Posterior cingulate gyrus (tissue), 11 donors: ENCODE data around the gene ATP6V1G3.
"Not testable (repeated sequence)": the region's sequence is repeated elsewhere in the genome, so short reads cannot be mapped to it uniquely, and the experiment has no call there.

Experiments used
- DNase-seq, 10 donors: peaks; one replicate each; pipeline versions ENCODE4 v3.0.0 to v3.0.0-alpha.2; 2020 to 2021; ENCODE audit warnings: mixed read lengths in 3 of 10
- intact Hi-C: fragments of 100-400 bp; cut with DNase I; formaldehyde crosslinking; loops from one replicate; pipeline ENCODE4 v1.15.1; 2023

The ATP6V1G3 gene

DNA sequence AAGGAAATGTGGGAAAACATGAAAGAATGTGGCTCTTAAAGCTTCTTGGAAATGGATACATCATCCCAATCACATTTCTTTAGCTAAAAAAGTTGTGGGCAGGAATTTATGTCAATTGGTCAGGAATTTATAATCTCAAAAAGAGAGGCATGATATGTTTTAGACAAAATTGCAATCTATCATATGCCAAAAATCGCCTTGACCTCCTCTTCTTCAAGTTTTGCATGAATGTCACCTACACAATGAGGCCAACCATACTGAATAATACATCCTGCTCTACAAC is 42.4 kb downstream of the ATP6V1G3 start:
- intact Hi-C loops: no loop called here
- DNase-seq: no peak

DNA sequence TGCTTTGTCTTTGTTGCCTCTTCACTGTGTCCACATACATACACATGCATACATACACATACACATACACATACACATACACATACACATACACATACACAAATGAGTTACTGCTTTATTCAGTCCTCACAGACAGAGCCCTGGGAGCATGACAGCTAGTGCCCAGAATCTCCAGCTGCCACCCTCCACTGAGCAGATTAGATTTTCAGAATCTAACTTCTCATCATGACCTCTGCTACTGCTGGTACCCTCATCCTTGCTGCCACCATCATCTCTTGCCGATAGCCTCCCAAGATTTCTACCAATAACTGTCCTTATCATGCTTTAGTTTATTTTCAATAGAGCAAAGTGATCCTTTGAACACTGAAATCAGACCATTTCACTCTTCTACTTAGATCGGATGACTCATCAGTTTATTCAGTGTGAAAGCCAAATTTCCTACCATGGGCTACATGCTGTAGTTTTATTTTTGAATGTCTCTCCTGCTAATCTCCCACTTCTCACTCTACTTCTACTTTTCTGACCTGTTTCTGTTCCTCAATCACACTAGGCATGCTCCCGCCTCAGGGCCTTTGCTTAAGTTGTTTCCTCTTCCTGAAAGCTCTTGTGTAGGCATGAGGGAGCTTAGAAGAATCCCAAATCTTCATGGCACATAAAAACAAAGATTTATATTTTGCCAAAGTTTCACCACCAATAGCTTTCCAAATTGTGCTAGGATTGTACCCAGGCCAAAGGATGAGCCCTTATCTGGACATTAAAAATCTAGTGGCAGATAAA is 43.0 kb downstream of the ATP6V1G3 start:
- DNase-seq: peak in 1 of 10 donors; percentile 73
- intact Hi-C loops: no loop called here

GRCh38 chr1:198496216-198497143 is 44.0 kb downstream of the ATP6V1G3 start:
- intact Hi-C loops: no loop called here
- no peak for DNase-seq

DNA sequence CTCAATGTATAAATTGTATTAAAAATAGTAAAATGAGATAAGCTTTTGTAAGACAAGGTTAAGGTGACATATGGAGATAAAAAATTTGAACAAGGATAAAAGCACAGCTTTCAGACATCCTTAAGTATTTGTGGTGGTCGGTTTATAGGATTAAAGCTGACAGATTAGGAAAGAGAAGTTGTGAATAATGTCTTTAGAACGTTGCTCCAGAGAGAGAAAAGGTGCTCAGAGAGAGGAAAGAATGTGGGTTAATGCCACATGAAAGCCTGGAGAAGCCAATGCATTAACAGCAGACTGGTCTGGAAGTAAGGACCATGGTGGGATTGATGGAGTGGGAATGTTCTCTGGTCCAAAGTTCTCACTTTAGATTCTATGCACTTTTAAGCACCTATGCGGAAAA is 44.8 kb downstream of the ATP6V1G3 start:
- intact Hi-C loops: no loop called here
- no peak for DNase-seq

- DNase-seq: peak in 2 of 10 donors; percentile 66 to 77
- intact Hi-C loops: no loop called here
These were observed 45.8 kb downstream of the ATP6V1G3 start for GRCh38 chr1:198494658-198495103.

GRCh38 chr1:198494139-198494538 is 46.3 kb downstream of the ATP6V1G3 start:
- intact Hi-C loops: no loop called here
- peak in 2 of 10 donors; percentile 53 to 59 for DNase-seq

- intact Hi-C loops: no loop called here
- DNase-seq: peak in 1 of 10 donors; percentile 47
These were observed 47.2 kb downstream of the ATP6V1G3 start for GRCh38 chr1:198493329-198493728.

GRCh38 chr1:198492872-198493271 is 47.6 kb downstream of the ATP6V1G3 start:
- DNase-seq: no peak
- intact Hi-C loops: no loop called here

DNA sequence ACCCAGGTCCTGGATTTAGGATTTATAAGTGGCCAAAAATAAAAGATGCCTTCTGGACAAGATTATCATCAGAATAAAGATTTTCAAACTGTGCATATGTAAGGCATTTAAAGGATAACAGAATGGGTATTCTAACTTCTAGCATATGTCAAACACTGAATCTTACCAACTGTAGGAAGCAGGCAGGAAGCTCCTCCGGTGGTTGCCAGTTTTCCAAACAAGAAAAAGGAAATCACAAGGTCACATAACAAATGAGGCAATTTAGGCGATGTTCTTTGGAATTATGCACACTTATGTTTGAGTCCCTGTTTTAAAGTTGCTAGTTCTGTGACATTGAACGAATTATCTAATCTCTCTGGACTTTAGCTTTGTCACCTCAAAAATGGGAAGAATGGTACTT is 48.9 kb downstream of the ATP6V1G3 start:
- DNase-seq: no peak
- intact Hi-C loops: no loop called here

GRCh38 chr1:198491028-198491427 is 49.5 kb downstream of the ATP6V1G3 start:
- intact Hi-C loops: no loop called here
- no peak for DNase-seq

GRCh38 chr1:198490224-198490623 is 50.3 kb downstream of the ATP6V1G3 start:
- intact Hi-C loops: no loop called here
- no peak for DNase-seq

- intact Hi-C loops: no loop called here
- DNase-seq: no peak
These were observed 53.6 kb downstream of the ATP6V1G3 start for GRCh38 chr1:198486903-198487302.

- intact Hi-C loops: no loop called here
- no peak for DNase-seq
These were observed 56.8 kb downstream of the ATP6V1G3 start for GRCh38 chr1:198483645-198484044.

DNA sequence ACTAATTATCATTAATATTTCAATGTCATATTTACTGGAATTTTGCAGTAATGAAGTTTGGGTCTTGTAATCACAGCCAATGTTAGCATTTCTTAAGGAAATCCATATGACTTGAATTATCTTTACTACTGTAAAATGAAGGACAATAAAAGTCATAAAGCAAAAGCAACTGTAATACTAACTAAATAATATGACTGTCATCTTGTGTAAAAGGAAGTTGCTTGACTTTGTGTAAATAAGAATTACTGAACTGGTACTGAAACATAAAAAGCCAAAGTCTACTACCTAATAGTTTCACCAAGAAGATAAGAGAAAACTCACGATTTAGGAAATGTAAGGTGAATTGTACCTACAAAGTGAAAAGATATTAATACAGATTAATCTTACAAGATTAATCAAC is 57.5 kb downstream of the ATP6V1G3 start:
- DNase-seq: no peak
- intact Hi-C loops: no loop called here

GRCh38 chr1:198481661-198482060 is 58.8 kb downstream of the ATP6V1G3 start:
- intact Hi-C loops: no loop called here
- DNase-seq: no peak

GRCh38 chr1:198480876-198481275 is 59.6 kb downstream of the ATP6V1G3 start:
- intact Hi-C loops: no loop called here
- no peak for DNase-seq

- DNase-seq, intact Hi-C loops: not testable (repeated sequence)
These were observed 63.1 kb downstream of the ATP6V1G3 start for GRCh38 chr1:198477354-198477753.
